GM18507 (cell line): Measurements from ENCODE around the gene ALPL.

Experiments used
- DNase-seq: peaks from one replicate; pipeline ENCODE4 v3.0.0; 2011; ENCODE audit warnings: low read depth; ENCODE audit not compliant: insufficient read length; ENCODE audit errors: extremely low spot score
- FAIRE-seq: peaks from 2 replicates; lab custom pipeline; 2011; peaks lifted over from hg19 to GRCh38; lab: Jason Lieb, UNC

Gene ALPL

DNA sequence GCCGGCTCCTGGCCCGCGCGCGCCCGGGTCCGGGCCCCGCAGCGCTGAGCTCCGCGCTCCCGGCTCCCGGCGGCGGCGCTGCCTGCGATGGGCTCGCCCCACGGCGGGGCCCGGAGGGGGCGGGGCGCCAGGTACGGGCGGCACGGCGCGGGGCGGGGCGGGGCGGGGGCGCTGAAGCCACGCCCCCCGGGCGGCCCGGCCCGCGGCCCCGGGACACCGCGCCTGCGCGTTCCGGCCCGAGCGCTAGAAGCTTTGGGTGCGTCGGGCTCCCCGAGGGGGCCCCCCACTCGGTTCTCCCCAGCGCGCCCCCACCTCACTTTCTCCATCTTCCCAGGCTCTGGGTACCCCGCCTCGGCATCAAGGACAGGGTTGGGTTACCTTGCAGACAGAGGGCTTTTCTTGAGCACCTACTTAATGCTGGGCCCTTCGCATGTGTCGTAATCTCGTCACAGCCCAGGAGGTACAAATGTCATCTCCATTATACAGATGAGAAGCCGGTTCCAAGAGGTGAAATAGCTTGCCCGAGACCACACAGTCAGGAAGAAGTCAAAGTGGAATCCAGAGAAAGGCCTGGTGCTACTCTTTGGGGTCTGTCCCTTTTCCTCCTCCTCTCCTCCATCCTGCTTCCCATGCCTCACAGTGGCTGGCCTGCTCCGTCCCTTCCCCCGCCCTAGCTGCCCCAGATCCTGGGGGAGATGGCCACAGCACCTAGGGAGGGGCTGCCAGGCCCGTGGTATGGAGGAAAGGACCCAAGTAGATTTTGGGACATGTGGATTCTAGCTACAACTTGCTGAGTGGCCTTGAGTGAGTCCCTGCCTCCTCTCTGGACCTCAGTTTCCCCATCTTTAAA is 113.5 kb downstream of the ALPL start:
- FAIRE-seq (no peak), DNase-seq (peak; percentile 38)

- no peak for FAIRE-seq
- DNase-seq = no peak
Observed at GRCh38 chr1:21623410-21623961, 114.3 kb downstream of the ALPL start.

DNA sequence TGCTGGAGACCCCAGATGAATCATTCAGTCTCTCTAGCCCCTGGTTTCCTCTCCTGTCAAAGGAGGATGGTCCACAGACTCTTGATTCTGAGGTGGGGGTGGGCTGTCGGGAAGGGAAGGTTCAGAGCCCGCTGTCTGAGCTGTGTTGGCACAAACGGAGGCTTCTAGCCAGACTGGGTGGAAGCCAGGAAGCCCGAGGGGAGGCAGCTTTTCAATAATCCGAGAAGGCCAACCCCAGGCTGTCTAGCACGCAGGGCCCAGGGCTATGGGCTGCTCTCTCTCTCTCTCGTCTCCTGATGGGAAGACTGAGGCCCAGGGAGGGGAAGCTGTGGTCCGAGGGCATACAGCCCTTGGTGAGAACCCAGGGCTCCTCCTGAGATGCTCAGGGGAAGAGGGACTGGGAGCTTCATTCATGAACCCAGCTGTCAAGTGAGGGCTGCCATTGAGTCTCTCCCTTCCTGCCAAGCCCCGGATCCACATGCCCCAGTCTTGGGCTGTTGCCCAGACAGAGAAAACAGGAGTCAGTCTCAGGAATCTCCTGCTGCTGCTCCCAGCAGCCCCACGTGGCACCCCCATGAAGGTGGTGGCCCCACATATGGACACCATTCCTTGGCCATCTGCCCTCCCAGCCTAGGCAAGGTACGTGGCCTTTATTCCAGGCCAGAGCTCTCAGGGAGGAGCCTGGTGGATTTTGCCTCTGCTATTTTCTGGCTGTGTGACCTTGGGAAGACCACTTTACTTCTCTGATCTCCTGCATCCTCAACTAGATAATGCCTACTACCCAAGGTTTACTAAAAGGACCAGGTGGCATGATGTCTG is 115.6 kb downstream of the ALPL start:
- FAIRE-seq (no peak), DNase-seq (no peak)

GRCh38 chr1:21625390-21626190 is 116.4 kb downstream of the ALPL start:
- no peak for DNase-seq
- no peak for FAIRE-seq

DNA sequence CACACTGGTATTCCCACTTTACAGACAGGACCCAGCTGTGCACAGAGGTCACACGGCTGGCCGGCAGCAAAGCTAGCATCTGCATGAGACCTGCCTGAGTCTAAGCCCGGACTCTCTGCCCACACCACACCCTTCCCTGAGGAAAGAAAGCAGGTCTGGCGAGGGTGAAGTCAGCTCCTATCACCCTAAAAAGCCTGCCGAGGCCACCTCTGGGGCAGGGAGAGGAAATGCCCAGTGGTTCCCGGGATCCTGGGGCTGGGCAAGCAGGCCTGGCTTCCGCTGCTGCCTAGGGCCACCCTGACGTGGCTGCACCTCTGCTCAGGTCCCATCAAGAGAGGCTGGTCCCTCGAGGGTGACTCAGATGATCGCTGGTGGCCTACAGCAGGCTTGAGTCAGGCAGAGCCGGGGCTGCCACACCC is 117.7 kb downstream of the ALPL start:
- no peak for DNase-seq

More for the DNA sequence above, 117.7 kb downstream of the ALPL start:
- no peak for FAIRE-seq
